GM21825 (cell line): ENCODE results near the gene MYOZ3.

ENCODE experiments used
- ATAC-seq: cut with Tn5 transposase; IDR thresholded peaks from one replicate; pipeline ENCODE4 v1.9.1; 2021; ENCODE audit warnings: mild to moderate bottlenecking, moderate library complexity; ENCODE audit not compliant: unreplicated experiment

MYOZ3 gene

GRCh38 chr5:150626853-150627276 lies 34.2 kb upstream of the MYOZ3 start:
- ATAC-seq = no peak

- ATAC-seq = no peak
Observed at GRCh38 chr5:150627731-150628545, 33.1 kb upstream of the MYOZ3 start.

GRCh38 chr5:150628936-150629485 lies 32.0 kb upstream of the MYOZ3 start:
- no peak for ATAC-seq

GRCh38 chr5:150630016-150630415 lies 31.0 kb upstream of the MYOZ3 start:
- no peak for ATAC-seq

GRCh38 chr5:150630461-150631325 lies 30.4 kb upstream of the MYOZ3 start:
- no peak for ATAC-seq

- ATAC-seq = no peak
Observed at GRCh38 chr5:150631326-150631701, 29.7 kb upstream of the MYOZ3 start.

GRCh38 chr5:150632305-150633160 lies 28.5 kb upstream of the MYOZ3 start:
- no peak for ATAC-seq

GRCh38 chr5:150633429-150633828 lies 27.6 kb upstream of the MYOZ3 start:
- no peak for ATAC-seq

- no peak for ATAC-seq
Observed at GRCh38 chr5:150636391-150637244, 24.4 kb upstream of the MYOZ3 start.

- no peak for ATAC-seq
Observed at GRCh38 chr5:150637245-150638052, 23.6 kb upstream of the MYOZ3 start.

GRCh38 chr5:150638053-150638444 lies 23.0 kb upstream of the MYOZ3 start:
- no peak for ATAC-seq

- no peak for ATAC-seq
Observed at GRCh38 chr5:150638488-150639376, 22.3 kb upstream of the MYOZ3 start.

GRCh38 chr5:150639377-150639692 lies 21.7 kb upstream of the MYOZ3 start:
- ATAC-seq = no peak

GRCh38 chr5:150639751-150640150 lies 21.3 kb upstream of the MYOZ3 start:
- no peak for ATAC-seq

GRCh38 chr5:150640311-150641005 lies 20.6 kb upstream of the MYOZ3 start, which contains the start of gene SYNPO:
Gene SYNPO, plus strand, starts transcription at chr5:150640660. Its CDS starts 7,616 bp downstream, at chr5:150648276.
- ATAC-seq = no peak

- ATAC-seq = no peak
Observed at GRCh38 chr5:150641006-150641570, 20.0 kb upstream of the MYOZ3 start.
